ENCODE measurements around the gene UBA52. TPM values are rescaled to one million over a fixed set of nuclear protein-coding genes. Genes with fewer than 3 reads are reported as not detected.
A peak's percentile ranks its signal among the peaks of the same experiment; 100 is the strongest.

Gene UBA52
- total RNA-seq, 1 experiment from 2014 or later = 1,265 TPM

GRCh38 chr19:18595475-18595874, 23.8 kb downstream of the UBA52 start:
- no peak overlapping the region for H2BK120ac ChIP-seq (ENCODE audit: low read depth, low read length, poor library complexity, severe bottlenecking)
- H3K14ac ChIP-seq (ENCODE audit: insufficient read depth, low read length) = no peak overlapping the region
- H2AFZ ChIP-seq (ENCODE audit: low read length) = no peak overlapping the region
- no peak overlapping the region for H4K91ac ChIP-seq (ENCODE audit: insufficient read length, low read depth, low read length)
- no peaks in the 10 kb centered on the region for H3K79me1 ChIP-seq (ENCODE audit: insufficient read depth, low read depth, low read length, poor library complexity, severe bottlenecking)
- no peak overlapping the region for H3K27ac Mint-ChIP-seq
- no peak overlapping the region for H4K5ac ChIP-seq (ENCODE audit: insufficient read length, low read depth, low read length)
- no peak overlapping the region for H3K4ac ChIP-seq (ENCODE audit: low read depth, low read length)
- H3K4me1 ChIP-seq (ENCODE audit: insufficient read depth, low read length) = peaks cover 8% of the 10 kb centered on the region; the same call in 1 of the 2 replicates
- H3K27me3 Mint-ChIP-seq (ENCODE audit: low read depth) = peaks cover 34% of the 10 kb centered on the region
- peaks cover 13% of the 10 kb centered on the region for H3K23me2 ChIP-seq (ENCODE audit: insufficient read length, low read depth, low read length, poor library complexity, severe bottlenecking)
- H3K79me2 ChIP-seq (ENCODE audit: insufficient read depth, low read length) = no peaks in the 10 kb centered on the region
- H2BK20ac ChIP-seq (ENCODE audit: low read depth, low read length, poor library complexity, severe bottlenecking) = no peak overlapping the region
- H3K4me3 Mint-ChIP-seq = peak overlapping the region in 1 of 2 experiments; percentile 44; a peak in 2 of 5 replicates
- no peak for TF ChIP-seq CTCF (conservative IDR thresholded peaks at IDR 0.05)
- no peak overlapping the region for H3T11ph ChIP-seq (ENCODE audit: low read length)
- H2BK12ac ChIP-seq (ENCODE audit: insufficient read length, low read depth, low read length) = no peak overlapping the region
- H3K4me2 ChIP-seq (ENCODE audit: insufficient read depth, insufficient read length, low read length) = no peak overlapping the region
- peaks cover 3 to 14% (median 5%) of the 10 kb centered on the region in 3 experiments; a peak in 5 of 7 replicates for H3K36me3 Mint-ChIP-seq (ENCODE audit: insufficient read depth in 1 of 3, low read depth in 3 of 3)
- H3K4me1 Mint-ChIP-seq = peaks cover 34 to 45% of the 10 kb centered on the region in 2 experiments
- no peak overlapping the region for H3K27ac ChIP-seq (ENCODE audit: insufficient read length, low read depth, low read length)
- no CpG with 5 or more reads among the region's 6 CpGs for WGBS (ENCODE audit: extremely low coverage, insufficient read length, low lambda C conversion rate)
- H3K9ac ChIP-seq (ENCODE audit: extremely low read depth, insufficient read length, low read length) = no peak overlapping the region
- no peak overlapping the region for H2AK5ac ChIP-seq (ENCODE audit: insufficient read length, low read length)
- H4K20me1 ChIP-seq (ENCODE audit: control insufficient read depth, insufficient read depth, insufficient read length) = no peaks in the 10 kb centered on the region
- no peaks in the 10 kb centered on the region for H3K27me3 ChIP-seq (ENCODE audit: insufficient read depth, low read length)
- no peak overlapping the region for H3K23ac ChIP-seq (ENCODE audit: insufficient read length, low read depth, low read length)
- H3K9me3 ChIP-seq (ENCODE audit: control insufficient read depth, low read depth, low read length) = no peaks in the 10 kb centered on the region
- H3K9me3 Mint-ChIP-seq = no peaks in the 10 kb centered on the region; a peak in 1 of 5 replicates
- H2BK5ac ChIP-seq (ENCODE audit: insufficient read length, low read length) = no peak overlapping the region
- H2BK15ac ChIP-seq (ENCODE audit: low read depth, low read length) = no peak overlapping the region
- no peak for DNase-seq
- no peak overlapping the region for H4K8ac ChIP-seq (replicated peaks; ENCODE audit: insufficient read length, low read depth, low read length)
- H3K56ac ChIP-seq (ENCODE audit: insufficient read length, low read depth, low read length) = no peak overlapping the region
- no peak overlapping the region for H3K18ac ChIP-seq (ENCODE audit: insufficient read length, low read depth, low read length)

All from H9 (cell line).